Stimulated activated CD8-positive, alpha-beta memory T cell treated with anti-CD3 and anti-CD28 coated beads, Interleukin-12 subunit alpha, Interleukin-12 subunit beta, amount 100 ng/mL, for 4 hours (primary cell): ENCODE results near the gene APOA4.
"Not testable (repeated sequence)": the region's sequence is repeated elsewhere in the genome, so short reads cannot be mapped to it uniquely, and the experiment has no call there.

ENCODE experiments used
- DNase-seq: peaks from one replicate; pipeline ENCODE4 v3.0.0-alpha.2; 2020; ENCODE audit warnings: low read depth

APOA4 gene

DNA sequence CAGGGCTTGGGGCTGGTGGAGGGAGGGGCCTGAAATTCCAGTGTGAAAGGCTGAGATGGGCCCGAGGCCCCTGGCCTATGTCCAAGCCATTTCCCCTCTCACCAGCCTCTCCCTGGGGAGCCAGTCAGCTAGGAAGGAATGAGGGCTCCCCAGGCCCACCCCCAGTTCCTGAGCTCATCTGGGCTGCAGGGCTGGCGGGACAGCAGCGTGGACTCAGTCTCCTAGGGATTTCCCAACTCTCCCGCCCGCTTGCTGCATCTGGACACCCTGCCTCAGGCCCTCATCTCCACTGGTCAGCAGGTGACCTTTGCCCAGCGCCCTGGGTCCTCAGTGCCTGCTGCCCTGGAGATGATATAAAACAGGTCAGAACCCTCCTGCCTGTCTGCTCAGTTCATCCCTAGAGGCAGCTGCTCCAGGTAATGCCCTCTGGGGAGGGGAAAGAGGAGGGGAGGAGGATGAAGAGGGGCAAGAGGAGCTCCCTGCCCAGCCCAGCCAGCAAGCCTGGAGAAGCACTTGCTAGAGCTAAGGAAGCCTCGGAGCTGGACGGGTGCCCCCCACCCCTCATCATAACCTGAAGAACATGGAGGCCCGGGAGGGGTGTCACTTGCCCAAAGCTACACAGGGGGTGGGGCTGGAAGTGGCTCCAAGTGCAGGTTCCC, 6.5 kb upstream of the APOA4 start, which contains the start of gene APOC3:
APOC3 (plus strand) TSS at position 383 of the 659 bp plus-strand sequence. CDS start 676 bp downstream, outside the sequence.
- DNase-seq, result no peak

DNA sequence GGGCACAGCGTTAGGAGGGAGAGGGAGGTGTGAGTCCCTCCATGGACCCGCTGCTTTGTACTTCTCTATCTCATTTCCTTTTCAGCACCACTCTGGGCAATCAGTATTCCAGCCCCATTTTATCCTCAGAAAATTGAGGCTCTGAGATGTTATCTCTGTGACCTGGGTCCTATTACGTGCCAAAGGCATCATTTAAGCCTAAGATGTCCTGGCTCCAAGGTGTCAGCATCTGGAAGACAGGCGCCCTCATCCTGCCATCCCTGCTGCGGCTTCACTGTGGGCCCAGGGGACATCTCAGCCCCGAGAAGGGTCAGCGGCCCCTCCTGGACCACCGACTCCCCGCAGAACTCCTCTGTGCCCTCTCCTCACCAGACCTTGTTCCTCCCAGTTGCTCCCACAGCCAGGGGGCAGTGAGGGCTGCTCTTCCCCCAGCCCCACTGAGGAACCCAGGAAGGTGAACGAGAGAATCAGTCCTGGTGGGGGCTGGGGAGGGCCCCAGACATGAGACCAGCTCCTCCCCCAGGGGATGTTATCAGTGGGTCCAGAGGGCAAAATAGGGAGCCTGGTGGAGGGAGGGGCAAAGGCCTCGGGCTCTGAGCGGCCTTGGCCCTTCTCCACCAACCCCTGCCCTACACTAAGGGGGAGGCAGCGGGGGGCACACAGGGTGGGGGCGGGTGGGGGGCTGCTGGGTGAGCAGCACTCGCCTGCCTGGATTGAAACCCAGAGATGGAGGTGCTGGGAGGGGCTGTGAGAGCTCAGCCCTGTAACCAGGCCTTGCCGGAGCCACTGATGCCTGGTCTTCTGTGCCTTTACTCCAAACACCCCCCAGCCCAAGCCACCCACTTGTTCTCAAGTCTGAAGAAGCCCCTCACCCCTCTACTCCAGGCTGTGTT, 5.8 kb upstream of the APOA4 start:
- DNase-seq, result no peak

DNA sequence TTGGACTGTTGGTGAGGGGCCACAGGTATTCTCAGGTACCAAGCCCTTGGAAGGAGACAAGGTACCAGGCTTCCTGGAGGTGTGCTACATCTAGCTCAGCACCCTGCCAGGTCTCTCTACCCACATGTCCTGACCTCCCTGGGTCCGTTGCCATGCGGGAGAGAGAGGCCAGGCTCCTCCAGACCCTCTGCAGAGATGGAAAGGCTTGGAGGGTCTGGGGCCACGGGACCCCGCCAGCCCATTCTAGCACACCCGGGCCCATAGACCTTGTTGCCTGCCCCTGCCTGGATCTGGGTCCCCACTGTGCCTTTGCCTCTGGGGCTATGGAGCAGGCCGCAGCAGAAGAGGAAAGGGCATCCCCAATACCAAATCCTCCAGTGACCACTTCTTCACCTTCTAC, 4.4 kb upstream of the APOA4 start:
- DNase-seq, result no peak

DNA sequence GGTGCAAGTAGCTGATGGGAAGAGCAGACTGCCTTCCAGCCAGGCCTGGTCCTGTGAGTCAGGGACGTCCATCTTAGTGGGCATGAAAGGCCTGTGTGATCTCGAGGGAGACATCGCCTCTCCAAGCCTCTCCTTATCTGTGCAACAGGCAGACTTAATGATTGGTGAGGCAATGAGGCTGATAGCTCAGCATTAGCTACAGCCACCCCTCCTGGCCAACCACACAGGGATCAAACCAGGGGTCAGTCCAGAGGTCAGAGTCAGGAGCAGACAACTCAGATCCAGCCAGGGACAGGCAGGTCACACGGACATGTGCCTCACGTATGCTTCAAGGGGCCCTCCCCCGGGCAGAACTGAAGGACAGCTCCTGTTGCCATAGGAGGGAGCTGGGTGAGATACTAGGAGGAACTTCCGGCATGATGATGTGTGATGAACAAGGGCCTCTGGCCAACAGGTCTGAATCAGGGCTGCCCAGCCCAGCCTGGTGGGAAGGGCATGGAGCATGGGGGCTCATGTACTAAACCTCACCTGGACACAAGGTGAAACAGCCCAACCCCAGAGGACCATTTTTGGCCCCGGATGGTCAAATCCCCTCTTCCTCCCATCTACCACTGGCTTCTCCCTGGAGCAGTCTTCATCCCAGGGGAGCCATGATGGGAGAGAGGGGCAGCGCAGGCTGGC, 3.8 kb upstream of the APOA4 start:
- no peak for DNase-seq

DNA sequence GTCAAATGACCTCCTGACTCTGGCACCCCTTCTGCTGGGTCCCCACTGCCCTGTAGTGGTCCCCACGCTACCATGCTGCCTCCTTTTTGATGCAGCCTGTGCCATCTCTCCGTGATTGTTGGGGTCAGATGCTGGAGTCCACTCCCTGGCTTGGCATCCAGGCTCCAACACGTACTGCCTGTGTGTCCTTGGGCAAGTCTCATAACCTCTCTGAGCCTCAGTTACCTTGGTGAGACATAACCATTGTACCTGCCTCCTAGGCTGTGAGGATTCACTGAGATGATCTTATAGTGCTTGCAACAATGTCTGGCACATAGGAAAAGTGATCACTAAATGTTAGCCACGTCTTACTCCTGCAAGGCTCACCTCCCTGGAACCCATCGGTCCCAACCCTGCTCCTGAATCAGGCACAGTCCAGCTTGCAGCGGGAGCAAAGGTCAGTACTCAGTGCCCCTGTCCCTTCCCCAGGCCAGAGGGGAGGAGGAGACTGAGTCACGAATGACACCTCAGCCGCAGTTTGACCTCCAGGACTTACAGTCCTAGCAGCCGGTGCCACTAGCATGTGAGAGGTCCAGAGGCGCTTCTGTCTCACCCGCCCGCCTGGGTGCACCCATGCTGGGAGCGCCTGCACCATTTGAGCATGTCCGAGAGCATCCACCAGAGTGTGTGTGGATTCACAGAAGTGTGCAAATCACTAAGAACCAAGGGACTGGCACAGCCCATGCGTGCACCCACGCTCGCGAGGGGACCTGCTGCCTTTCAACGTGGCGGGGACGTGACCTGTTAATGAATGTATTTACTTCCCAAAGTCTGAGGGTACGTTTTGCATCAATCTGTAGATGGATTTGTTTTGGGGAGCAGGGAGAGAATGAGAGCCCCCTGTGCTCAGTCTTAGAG, 3.0 kb upstream of the APOA4 start:
- DNase-seq, result no peak

DNA sequence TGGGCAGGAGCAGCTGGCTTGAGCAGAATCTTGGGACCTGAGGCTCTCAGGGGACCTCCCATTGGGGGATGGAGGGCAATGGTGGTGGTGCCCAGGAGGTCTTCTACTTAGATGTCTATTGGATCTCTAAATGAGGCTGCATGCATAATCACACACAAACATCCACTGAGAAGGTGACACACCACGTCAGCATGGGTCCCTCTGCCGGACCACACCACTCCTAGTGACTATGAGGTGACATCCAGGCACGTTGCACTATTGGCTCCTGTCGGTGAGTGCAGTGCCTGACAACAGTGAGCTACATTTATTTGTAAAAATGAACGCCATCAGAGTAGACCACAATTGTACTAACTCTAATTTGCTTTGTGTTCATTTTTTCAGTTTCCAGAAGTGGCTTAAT, 2.3 kb upstream of the APOA4 start:
- DNase-seq, result no peak

DNA sequence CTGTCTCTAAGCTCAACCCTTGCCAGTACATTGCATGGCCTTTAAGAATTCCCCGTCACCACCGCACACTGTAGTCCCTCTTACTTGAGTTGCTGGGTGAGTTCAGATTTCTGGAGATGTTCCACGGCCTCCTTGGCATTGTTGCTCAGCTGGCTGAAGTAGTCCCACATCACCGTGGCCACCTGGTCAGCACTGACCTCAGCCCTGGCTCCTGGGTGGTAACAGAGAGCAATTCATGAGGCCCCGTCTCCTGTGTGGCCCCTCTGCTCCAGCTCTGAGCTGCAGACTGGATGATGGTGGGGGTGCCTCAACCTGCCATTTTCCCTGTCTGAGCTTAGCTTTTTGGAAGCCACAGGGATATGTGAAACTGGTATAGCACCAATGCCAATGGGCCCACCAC, 529 bp downstream of the APOA4 start:
- no peak for DNase-seq

DNA sequence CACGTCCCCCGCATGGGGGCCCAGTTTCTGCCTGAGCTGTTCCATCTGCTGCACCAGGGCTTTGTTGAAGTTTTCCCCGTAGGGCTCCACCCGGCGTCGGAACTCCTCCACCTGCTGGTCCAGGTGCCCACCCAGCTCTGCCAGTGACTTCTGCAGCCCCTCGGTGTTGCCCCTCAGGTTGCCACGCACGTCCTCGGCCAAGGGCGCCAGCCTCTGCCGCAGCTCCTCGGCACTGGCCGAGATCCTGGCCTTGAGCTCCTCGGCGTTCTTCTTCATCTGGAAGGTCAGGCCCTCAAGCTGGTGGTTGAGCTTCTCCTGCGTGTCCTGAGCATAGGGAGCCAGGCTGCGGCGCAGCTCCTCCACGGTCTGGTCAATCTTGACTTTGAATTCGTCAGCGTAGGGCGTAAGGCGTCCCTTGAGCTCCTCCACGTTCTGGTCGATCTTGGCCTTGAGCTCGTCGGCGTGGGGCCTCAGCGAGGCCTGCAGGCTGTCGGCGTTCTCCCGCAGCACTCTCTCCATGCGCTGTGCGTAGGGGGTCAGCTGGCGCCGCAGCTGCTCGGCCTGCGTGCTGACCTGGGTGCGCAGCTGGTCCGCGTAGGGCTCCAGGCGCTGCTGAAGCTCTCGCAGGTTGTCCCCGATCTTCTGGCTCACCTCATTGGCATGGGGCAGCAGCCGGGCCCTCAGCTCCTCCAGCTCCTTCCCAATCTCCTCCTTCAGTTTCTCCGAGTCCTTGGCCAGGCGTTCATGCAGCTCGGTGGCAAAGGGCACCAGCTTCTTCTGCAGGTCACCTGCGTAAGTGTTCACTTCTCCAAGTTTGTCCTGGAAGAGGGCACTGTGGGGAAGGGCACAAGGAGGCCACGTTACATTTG, 1.8 kb downstream of the APOA4 start:
- no peak for DNase-seq

DNA sequence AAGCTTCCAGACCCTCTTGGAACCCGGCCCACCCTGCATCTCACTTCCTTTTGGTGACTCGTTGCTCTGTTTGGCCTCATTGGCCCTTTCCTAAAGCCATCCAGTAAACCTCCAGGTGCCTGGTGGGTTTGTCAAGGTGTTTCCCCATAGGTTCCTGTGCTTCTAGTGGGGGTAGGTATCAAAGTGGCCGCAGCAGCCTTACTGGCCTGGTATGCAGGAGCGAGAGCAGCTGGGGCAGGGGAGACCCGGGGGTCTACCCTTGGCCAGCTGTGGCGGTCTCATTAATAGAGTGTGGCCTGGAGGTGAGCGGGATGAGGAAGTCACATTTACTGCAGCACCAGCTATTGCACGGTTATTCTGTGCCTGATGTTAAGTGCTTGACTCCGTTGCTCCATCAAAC, 4.1 kb downstream of the APOA4 start:
- DNase-seq, result no peak

DNA sequence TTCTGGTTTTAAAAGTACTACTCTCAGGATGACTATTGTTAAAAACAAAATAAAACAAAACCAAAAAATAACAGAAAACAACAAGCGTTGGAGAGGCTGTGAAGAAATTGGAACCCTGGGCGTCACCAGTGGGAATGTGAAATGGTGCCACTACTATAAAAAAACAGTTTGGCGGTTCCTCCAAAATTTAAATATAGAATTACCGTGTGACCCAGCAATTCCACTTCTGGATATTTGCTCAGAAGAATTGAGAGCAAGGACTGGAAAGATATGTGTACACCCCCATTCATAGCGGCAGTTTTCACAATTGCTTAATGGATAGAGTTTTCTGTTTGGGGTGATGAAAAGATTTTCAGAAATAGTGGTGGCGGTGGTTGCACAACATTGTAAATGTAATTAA, 8.6 kb downstream of the APOA4 start:
- DNase-seq, result no peak

DNA sequence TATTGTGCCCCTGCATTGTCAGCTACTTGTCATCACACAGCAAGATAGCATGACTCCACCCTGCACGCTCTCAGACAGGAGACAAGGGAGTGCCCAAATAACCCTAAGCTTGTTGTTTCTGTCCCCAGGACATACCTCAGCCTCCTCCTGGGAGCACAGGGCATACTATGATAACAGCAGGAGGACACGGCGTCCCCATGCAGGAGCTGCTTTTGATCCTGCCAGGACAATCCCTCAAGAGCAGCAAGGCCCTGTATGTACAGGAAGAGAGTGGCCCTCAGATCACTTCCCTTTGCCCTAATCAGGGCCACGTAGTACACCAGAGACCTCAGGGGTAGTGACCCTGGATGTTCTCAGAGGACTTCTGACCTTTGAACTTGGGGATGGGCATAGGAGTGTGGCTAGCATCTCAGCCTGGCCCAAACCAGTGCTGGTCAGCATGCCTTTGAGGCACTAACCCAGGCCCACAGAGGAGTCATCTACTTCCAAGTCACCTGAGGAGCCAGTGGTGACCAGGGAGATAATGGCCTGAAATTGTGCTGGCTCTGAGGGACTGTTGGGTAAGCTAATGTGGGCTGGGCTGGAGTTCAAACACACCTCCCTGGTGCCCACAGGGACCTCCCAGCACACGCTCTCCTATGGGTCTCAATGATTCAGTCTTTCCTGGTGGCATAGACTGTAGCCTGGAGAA, 9.2 kb downstream of the APOA4 start:
- no peak for DNase-seq

DNA sequence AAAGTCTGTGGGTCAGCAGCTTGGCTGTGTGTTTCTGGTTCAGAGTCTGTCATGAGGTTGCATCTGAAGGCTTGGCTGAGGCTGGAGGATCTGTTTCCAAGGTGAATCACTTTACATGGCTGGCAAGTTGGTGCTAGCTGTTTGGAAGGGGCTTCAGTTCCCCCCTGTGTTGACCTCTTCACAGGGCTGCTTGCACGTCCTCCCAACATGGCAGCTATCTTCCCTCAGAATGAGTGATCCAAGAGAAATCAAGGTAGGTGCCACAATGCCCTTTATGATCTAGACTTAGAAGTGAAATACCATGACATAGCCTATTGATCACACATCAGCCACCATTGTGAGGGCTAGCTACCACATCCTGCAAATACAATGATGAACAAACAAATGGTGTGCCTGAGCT, 9.9 kb downstream of the APOA4 start:
- no peak for DNase-seq

DNA sequence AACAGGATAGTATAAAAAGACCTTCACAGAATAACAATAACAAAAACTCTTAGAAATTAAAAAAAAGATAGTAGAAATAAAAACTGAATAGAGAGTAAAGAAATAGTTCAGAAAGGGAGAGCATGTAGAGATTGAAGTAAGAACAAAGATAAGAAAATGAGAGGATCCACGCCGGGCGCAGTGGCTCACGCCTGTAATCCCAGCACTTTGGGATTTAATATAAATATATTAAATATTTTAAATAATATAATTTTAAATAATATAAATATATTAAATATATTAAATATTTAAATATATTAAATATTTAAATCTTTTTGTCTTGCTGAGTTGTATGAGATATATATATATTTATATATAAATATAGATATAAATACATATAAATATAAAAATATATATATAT, 11.0 kb downstream of the APOA4 start:
- no peak for DNase-seq

DNA sequence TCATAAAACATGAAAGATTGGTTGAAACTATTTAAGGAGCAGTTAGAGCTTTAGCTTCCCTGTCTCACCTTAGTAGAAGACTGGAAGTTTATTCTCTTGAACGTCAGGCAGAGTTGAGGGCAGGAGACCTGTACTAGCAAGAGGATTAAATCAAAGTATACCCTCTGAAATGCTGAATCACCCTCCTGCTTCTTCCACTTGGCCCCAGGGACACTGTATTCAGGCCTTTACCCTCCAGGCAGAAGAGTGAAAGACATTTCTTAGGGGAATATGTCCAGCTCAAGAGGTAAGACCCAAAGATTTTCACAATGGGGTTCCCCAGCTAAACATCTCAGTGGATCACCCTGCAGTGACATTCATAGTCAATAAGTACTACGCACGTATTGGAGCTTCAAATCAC, 11.9 kb downstream of the APOA4 start:
- no peak for DNase-seq

DNA sequence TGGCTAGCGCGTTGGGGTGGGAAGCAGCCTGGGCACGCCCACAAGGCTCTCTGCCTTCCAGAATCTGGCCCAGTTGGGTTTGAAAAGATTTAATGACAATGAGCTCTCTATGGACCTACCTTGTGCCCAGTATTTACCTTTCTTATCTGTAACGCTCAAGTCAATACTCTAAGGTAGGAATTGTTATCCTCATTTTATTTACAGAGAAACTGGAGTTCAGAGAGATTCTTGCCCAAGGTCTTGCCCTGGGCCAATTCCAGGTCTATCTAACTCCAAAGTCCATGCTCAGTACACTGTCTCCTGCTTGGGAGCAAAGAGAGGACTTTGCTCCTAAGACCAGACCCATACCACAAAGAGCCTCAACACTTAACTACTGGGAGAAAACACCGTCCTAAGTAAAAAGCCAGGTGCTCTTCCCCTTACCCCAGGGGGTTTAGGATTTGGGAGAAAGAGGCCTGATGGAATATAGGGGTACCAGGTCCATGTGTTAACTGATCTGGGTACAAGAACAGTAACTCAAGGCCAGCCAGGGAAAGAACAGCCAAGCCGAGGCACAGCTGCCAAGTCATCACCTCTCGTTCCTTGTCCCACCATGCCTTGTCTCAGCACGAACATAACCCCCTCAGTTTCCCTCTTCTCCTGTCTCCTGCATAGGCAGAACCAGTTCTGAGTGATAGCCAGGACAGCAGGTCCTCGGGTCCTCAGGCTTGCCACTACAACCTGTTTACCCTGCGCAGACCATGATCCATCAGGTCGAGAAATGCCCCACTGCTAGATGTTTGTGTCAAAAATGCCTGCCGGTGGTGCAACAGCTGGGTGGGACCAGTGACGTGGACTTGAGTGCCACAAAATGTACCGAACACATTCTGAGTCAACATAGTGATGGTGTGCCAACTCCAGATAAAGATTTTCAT, 14.6 kb downstream of the APOA4 start:
- DNase-seq, result no peak

DNA sequence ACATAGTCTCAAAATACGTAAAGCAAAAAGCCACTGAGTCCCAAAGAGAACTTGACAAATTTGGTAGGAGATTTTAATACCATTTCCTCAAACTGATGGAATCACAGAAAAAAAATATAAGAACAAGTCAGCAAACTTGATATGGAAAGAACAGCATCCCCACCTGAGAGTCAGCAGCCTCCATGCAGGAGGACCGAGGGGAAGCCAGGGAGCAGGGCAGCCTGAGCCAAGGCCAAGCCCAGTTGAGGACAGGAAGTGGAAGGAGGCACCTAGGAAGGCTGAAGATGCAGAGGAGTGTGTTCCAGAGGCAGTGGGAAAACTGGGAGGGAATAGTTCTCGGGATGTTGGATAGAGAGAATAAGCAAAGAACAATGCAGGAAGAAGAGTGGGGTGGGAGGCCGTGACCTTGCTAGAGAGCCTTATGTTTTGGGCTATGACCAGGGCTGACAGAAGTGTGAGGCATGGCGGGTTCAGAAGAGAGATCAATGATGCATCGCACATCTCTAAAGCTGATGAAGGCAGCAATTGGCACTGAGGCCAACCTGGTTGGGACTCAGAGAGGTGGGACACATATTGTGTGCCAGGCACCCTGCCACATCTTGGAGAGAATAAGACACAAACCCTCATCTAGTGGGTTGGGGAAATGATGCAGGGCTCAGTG, 15.4 kb downstream of the APOA4 start:
- no peak for DNase-seq

DNA sequence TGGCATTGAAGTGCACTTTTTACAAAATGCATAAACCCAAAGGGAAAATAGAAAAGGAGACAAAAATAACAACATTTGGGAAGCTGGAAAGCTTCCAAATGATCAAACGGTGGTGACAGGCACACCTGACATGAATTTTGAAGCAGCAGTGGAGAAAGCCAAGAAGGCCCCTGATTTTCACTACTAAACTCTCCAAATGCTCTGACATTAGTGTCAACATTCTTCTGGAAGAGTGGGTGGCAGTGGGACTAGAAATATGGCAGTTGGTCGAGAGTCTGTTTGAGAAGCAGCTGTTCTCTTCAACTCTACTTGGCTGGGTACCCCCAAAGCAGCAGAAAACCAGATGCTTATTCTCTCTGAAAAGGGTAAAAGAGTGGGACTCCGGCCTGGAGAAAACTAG, 19.1 kb downstream of the APOA4 start:
- DNase-seq, result no peak

DNA sequence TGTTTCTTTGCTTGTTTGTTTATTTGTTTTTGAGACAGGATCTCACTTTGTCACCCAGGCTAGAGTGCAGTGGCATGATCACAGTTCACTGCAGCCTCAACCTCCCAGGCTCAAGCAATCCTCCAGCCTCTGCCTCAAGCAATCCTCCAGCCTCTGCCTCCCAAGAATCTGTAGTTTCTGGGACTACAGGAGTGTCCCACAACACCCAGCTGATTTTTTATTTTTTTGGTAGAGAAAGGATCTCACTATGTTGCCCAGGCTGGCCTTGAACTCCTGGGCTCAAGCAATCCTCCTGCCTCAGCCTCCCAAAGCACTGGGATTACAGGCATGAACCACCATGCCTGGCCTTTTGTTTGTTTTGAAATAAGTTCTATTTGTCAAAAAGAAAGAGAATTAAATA, 21.4 kb downstream of the APOA4 start:
- not testable (repeated sequence) for DNase-seq

DNA sequence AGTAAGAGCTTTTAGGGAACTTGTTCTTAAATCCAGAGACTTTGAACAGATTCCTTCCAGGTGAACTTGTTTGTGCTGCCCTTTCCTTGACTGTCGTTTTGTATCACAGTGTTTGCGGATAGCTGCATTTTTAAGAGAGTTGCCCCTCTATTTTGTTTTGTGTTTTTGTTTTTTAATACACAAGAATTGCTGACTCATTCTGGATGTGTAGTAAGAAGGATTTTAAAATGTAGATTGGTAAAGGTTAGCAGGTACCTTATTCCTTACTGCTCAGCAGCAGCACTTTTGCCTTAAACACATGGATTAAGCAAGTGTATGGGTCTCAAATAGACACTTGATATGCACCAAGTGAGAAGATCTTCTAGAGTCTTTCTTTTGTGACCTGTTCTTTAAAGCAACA, 22.5 kb downstream of the APOA4 start:
- DNase-seq, result no peak
